Endodermal cell (in vitro differentiated cells): ENCODE results near the gene RBM17. TPM values are rescaled to one million over a fixed set of nuclear protein-coding genes. Genes with fewer than 3 reads are reported as not detected.

Experiments used
- DNase-seq: peaks from one replicate; pipeline ENCODE4 v3.0.0-alpha.2; 2017
- H3K27ac ChIP-seq: 2 replicates; pipeline ENCODE4 v1.5.1; 2013; ENCODE audit warnings: mild to moderate bottlenecking, low read depth, low read length, moderate library complexity
- H3K27me3 ChIP-seq: 2 replicates; pipeline ENCODE4 v1.6.1; 2013; ENCODE audit warnings: mild to moderate bottlenecking, low read length, moderate library complexity; ENCODE audit not compliant: insufficient read depth, control insufficient read depth, poor library complexity, severe bottlenecking
- H3K36me3 ChIP-seq: 2 replicates; pipeline ENCODE4 v1.7.0; 2013; ENCODE audit warnings: mild to moderate bottlenecking, low read length, moderate library complexity; ENCODE audit not compliant: control insufficient read depth, insufficient read depth
- H3K4me1 ChIP-seq: one replicate; pipeline ENCODE4 v1.7.0; 2013; ENCODE audit warnings: low read length; ENCODE audit not compliant: control insufficient read depth, insufficient read depth
- H3K4me3 ChIP-seq: 2 replicates; pipeline ENCODE4 v1.5.1; 2013; ENCODE audit warnings: mild to moderate bottlenecking, low read length, moderate library complexity
- H3K9ac ChIP-seq: 2 replicates; pipeline ENCODE4 v1.6.1; 2013; ENCODE audit warnings: mild to moderate bottlenecking, low read length, moderate library complexity; ENCODE audit not compliant: poor library complexity, severe bottlenecking; ENCODE audit errors: extremely low read depth
- H3K9me3 ChIP-seq: 2 replicates; pipeline ENCODE4 v1.6.1; 2013; ENCODE audit warnings: mild to moderate bottlenecking, low read length, moderate library complexity; ENCODE audit not compliant: control insufficient read depth
- H3K27ac Mint-ChIP-seq: 2 replicates; pipeline ENCODE4 v1.8.0; 2020; ENCODE audit warnings: mixed read lengths
- H3K27me3 Mint-ChIP-seq: 2 replicates; pipeline ENCODE4 v1.8.0; 2021; ENCODE audit warnings: mild to moderate bottlenecking, mixed read lengths; ENCODE audit not compliant: insufficient read depth
- H3K36me3 Mint-ChIP-seq: 2 replicates; pipeline ENCODE4 v1.8.0; 2020; ENCODE audit warnings: low read depth, mixed read lengths
- H3K4me1 Mint-ChIP-seq: 2 replicates; pipeline ENCODE4 v1.8.0; 2020; ENCODE audit warnings: mixed read lengths
- H3K4me3 Mint-ChIP-seq: 2 replicates; pipeline ENCODE4 v1.8.0; 2020; ENCODE audit warnings: mild to moderate bottlenecking, moderate library complexity, mixed read lengths
- H3K9me3 Mint-ChIP-seq: 2 replicates; pipeline ENCODE4 v1.8.0; 2020; ENCODE audit warnings: mild to moderate bottlenecking, mixed read lengths
- CTCF ChIP-seq: fragments of 200-600 bp; sonication (generic); conservative IDR thresholded peaks from 2 replicates; pipeline ENCODE4 v1.5.0; 2021; ENCODE audit warnings: antibody characterized with exemption, mild to moderate bottlenecking
- WGBS, 2 experiments: methylation state at CpG; one replicate each; pipeline versions ENCODE4 v1.1.5 to v1.1.7; 2013; ENCODE audit warnings: missing lambda C conversion rate in 2 of 2, mixed read lengths in 1 of 2; ENCODE audit not compliant: insufficient coverage in 1 of 2, insufficient read length in 1 of 2; 5-methylcytosine and 5-hydroxymethylcytosine counted together
- total RNA-seq, 2 donors: library from RNA; stranded (reverse); fragmentation: NEBNext Ultra II Directional in 1 of 2; extraction: Animal tissue kit (Norgen Biotek cat#: 25700) in 1 of 2; gene quantifications; 2 replicates in 1 of 2; 3 replicates in 1 of 2; pipeline ENCODE4 v1.2.1, GENCODE V29; 2021

RBM17 gene
- total RNA-seq, 2 donors from 2014 or later, result 123 to 139 TPM

- no peaks in the 10 kb centered on the region for H3K9me3 ChIP-seq
- Mint-ChIP-seq H3K4me3 (no peak overlapping the region), H3K4me1 (peaks cover 22% of the 10 kb centered on the region), H3K27ac (no peak overlapping the region), H3K36me3 (peaks cover 76% of the 10 kb centered on the region), H3K9me3 (no peaks in the 10 kb centered on the region), H3K27me3 (no peaks in the 10 kb centered on the region)
- H3K27me3 ChIP-seq, result no peaks in the 10 kb centered on the region
- H3K4me3 ChIP-seq, result no peak overlapping the region
- H3K4me1 ChIP-seq, result peaks cover 6% of the 10 kb centered on the region
- no peak overlapping the region for H3K9ac ChIP-seq
- no peak for TF ChIP-seq CTCF
- WGBS, 2 experiments, result 95 to 100% methylated on average over 2 to 6 of the region's 6 CpGs
- no peak for DNase-seq
- H3K36me3 ChIP-seq, result peaks cover 91% of the 10 kb centered on the region
- no peak overlapping the region for H3K27ac ChIP-seq
Observed at GRCh38 chr10:6112893-6113292, 24.1 kb downstream of the RBM17 start.

- Mint-ChIP-seq H3K4me1 (peaks cover 12% of the 10 kb centered on the region), H3K27me3 (no peaks in the 10 kb centered on the region), H3K9me3 (no peaks in the 10 kb centered on the region), H3K4me3 (no peak overlapping the region), H3K27ac (no peak overlapping the region), H3K36me3 (peaks cover 69% of the 10 kb centered on the region)
- Histone ChIP-seq H3K9me3 (no peaks in the 10 kb centered on the region), H3K27me3 (no peaks in the 10 kb centered on the region), H3K27ac (no peak overlapping the region), H3K36me3 (peaks cover 78% of the 10 kb centered on the region), H3K9ac (no peak overlapping the region), H3K4me3 (no peak overlapping the region), H3K4me1 (peaks cover 2% of the 10 kb centered on the region)
- WGBS, 2 experiments, result 93 to 95% methylated on average over 3 to 4 of the region's 4 CpGs
- DNase-seq, result no peak
- TF ChIP-seq CTCF, result no peak
Observed at GRCh38 chr10:6114299-6114698, 25.5 kb downstream of the RBM17 start.

- Histone ChIP-seq H3K4me1 (no peaks in the 10 kb centered on the region), H3K9ac (no peak overlapping the region), H3K27ac (no peak overlapping the region), H3K36me3 (peaks cover 72% of the 10 kb centered on the region), H3K4me3 (no peak overlapping the region), H3K9me3 (no peaks in the 10 kb centered on the region), H3K27me3 (no peaks in the 10 kb centered on the region)
- TF ChIP-seq CTCF, result no peak
- WGBS, 2 experiments, result 90 to 100% methylated on average over 1 to 4 of the region's 4 CpGs
- H3K27ac Mint-ChIP-seq, result no peak overlapping the region
- no peak for DNase-seq
- no peaks in the 10 kb centered on the region for H3K9me3 Mint-ChIP-seq
- H3K4me3 Mint-ChIP-seq, result no peak overlapping the region
- no peaks in the 10 kb centered on the region for H3K27me3 Mint-ChIP-seq
- H3K4me1 Mint-ChIP-seq, result peaks cover 7% of the 10 kb centered on the region
- H3K36me3 Mint-ChIP-seq, result peaks cover 63% of the 10 kb centered on the region
Observed at GRCh38 chr10:6114805-6115341, 26.0 kb downstream of the RBM17 start.
